HG02970 (cell line): ENCODE results near the gene USP19.

ENCODE experiments used
- ATAC-seq: cut with Tn5 transposase; IDR thresholded peaks from one replicate; pipeline ENCODE4 v1.9.1; 2021; ENCODE audit warnings: mild to moderate bottlenecking, moderate library complexity, moderate number of reproducible peaks; ENCODE audit not compliant: unreplicated experiment, low FRiP score

USP19 gene

GRCh38 chr3:49104052-49104426 is 16.6 kb downstream of the USP19 start:
- no peak for ATAC-seq

- no peak for ATAC-seq
Measured at GRCh38 chr3:49100046-49100615, 20.5 kb downstream of the USP19 start.

DNA sequence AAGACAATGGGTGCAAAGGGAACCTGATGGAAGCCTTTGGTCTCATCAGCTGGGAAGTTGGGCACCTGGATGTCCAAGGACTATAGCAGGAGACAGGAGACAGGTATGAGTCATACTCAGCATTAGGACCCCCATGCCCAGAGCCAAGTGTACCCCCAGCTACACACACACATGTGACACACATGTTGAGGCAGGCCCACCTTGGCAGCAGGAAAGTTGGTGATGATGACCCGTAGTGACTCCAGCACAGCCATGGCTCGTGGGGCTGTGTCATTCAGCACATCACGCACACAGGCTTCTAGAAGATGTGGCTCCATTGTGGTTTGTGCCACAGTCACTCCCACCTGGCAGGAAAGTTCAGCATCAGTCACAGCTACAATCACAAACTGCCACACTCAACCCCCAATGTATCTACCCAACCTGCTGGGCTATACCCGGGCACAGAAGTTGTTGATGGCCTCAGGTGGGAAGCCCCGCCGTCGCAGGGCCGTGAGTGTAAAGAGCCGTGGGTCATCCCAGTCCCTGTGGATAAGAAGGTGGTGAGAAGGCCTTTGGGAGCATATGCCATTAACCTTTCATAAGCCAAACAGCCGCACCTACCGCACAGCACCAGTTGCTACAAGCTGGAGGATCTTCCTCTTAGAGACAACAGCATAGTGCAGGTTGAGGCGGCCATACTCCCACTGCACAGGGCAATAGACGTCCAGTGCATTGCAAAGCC is 21.6 kb downstream of the USP19 start:
- ATAC-seq = no peak

DNA sequence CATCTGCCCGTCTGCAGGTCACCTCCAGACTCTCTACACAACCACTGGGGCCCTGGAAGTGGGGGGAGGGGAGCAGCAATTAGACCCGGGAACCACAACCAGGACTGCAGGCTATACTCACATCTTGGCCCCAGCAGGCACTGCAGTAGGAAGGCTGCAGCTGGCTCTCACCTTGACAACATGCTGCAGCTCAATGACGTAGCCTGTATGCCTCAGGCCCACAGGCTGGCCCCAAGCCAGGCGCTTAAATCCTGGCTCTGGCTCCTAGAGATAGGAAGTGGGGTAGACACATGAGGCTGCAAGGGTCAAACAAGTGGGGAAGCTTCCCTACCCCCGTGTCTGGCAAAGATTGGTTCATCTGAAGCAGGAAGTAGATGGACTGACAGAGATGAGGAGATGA is 22.2 kb downstream of the USP19 start:
- no peak for ATAC-seq

- peak; percentile 79 for ATAC-seq
Measured at GRCh38 chr3:49093853-49094767, 26.5 kb downstream of the USP19 start, which contains the start of gene QRICH1. QRICH1 (minus strand) TSS chr3:49094071; CDS start chr3:49077017, 17,054 bp downstream.

- ATAC-seq = peak; percentile 51
Measured at GRCh38 chr3:49092938-49093852, 27.4 kb downstream of the USP19 start.

DNA sequence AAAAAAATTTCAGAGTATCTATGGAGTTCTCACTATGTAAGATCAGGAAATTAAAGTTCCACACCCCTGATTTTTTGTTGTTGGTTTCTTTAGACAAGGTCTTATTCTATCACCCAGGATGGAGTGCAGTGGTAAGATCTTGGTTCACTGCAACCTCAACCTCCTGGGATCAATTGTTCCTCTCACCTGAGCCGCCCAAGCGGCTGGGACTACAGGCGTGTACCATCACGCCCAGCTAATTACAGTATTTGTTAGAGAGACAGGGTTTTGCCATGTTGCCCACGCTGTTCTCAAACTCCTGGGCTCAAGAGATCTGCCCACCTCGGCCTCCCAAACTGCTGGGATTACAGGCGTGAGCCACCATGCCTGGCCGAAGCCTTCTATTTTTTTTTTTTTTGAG is 39.2 kb downstream of the USP19 start:
- ATAC-seq = no peak

DNA sequence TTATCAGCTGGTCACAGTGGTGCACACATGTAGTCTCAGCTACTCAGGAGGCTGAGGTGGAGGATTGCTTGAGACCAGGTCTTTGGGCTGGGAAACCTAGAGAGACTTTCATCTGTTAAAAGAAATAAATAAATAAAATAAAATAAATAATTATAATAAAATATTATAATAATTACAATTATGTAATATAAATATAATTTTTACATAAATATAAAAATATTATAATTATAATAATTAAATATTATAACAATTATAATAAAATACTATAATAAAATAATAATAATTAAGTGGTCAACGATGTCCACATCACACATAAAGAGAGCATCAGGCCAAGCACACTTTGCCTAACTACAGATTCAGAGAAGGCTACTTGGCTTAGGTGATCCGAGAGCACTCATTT is 41.4 kb downstream of the USP19 start:
- ATAC-seq = no peak

- ATAC-seq = no peak
Measured at GRCh38 chr3:49076646-49077045, 44.0 kb downstream of the USP19 start.

DNA sequence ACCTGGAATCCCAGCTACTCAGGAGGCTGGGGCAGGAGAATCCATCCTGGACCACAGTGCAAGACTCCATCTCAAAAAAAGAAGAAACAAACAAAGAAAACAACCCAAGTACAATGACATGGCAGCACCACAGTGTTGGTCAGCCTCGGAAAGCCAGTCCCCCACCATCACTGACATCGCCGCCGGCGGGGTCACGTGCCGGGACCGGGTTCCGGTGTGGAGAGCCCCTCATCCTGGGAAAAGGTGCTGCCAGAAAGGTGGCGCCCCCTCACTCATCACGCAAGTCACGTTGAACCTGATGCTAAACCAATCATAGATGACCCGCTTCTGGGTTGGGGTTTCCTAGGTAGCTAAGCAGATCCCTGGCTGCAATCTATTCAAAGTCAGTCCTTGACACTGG is 44.5 kb downstream of the USP19 start:
- no peak for ATAC-seq
